ENCODE measurements around the gene SFSWAP.
"Not testable (repeated sequence)": the region's sequence is repeated elsewhere in the genome, so short reads cannot be mapped to it uniquely, and the experiment has no call there.

- not testable (repeated sequence) for TF ChIP-seq CTCF (IDR thresholded peaks at IDR 0.05; ENCODE audit: poor library complexity, severe bottlenecking); EZH2 (IDR thresholded peaks at IDR 0.05; ENCODE audit: borderline replicate concordance, insufficient read depth, low read length, poor library complexity, severe bottlenecking)
Measured at GRCh38 chr12:131679816-131680215, 31.1 kb upstream of the SFSWAP start.

All from neural cell (in vitro differentiated cells).